ENCODE data around the gene RBM4.
"Not testable (repeated sequence)": the region's sequence is repeated elsewhere in the genome, so short reads cannot be mapped to it uniquely, and the experiment has no call there.

GRCh38 chr11:66589315-66589714, 49.2 kb upstream of the RBM4 start:
- TF ChIP-seq CTCF (IDR thresholded peaks at IDR 0.05 in 4 of 5, conservative IDR thresholded peaks at IDR 0.05 in 1 of 5); POLR2A (IDR thresholded peaks at IDR 0.05): not testable (repeated sequence)

All from gastrocnemius medialis (tissue), 4 donors.